ENCODE results near the gene KCNH1.

The KCNH1 gene

DNA sequence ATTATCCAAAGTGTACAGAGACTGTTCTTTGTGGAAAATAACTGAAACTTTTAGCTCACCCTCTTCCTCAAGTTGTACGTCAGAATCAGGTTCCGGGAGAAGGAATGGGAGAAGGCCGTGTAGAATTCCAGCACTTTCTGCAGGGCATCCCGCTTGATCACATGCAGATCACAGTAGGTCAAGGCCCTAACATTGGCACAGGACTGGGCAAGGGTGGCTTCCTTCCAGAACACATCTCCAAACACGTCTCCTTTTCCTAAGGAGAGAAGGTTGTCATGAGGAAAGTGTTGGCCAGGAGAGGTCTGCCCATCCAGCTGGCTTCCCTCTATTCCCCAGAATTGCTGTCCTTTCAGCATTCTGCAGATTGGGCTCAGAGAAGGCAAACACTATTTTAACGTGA is 358.7 kb downstream of the KCNH1 start:
- no peak overlapping the region for H3K4me2 ChIP-seq
- no peak overlapping the region for H3K4me3 ChIP-seq
- no peaks in the 10 kb centered on the region for H3K36me3 ChIP-seq
- no peak overlapping the region for H3K27ac ChIP-seq
- no peaks in the 10 kb centered on the region; a peak in 1 of 22 replicates for H4K20me1 ChIP-seq
- peaks cover 9 to 15% (median 11%) of the 10 kb centered on the region in 10 experiments; a peak in 17 of 20 replicates for H3K4me1 ChIP-seq
- no peak for TF ChIP-seq Cebpa-rat (IDR thresholded peaks at IDR 0.05)
- H3K27me3 ChIP-seq = no peaks in the 10 kb centered on the region
- no peaks in the 10 kb centered on the region for H3K9me3 ChIP-seq (replicated peaks in 1 of 11)
- H3K9ac ChIP-seq = no peak overlapping the region

DNA sequence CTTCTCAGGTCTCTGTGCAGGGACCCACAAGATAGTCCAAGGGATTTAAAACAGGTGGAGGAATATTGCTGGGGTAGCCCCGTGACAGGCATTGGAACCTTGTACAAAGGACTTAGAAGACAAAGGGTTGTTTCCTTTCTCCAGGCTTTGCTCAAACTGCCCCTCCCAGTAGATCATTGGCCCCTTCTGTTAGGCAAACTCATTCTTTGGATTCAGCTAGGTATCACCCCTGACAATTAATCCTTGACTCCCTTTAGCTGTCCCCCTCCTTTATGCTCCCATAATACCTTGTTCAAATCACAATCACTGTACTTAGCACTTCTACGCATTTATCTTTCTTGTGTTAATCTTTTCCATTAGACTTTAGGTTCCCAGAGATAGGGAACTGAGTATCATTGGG is 360.5 kb downstream of the KCNH1 start:
- no peak overlapping the region for H3K27ac ChIP-seq
- H3K4me1 ChIP-seq = peaks cover 9 to 15% (median 12%) of the 10 kb centered on the region in 10 experiments; a peak in 17 of 20 replicates
- no peaks in the 10 kb centered on the region for H3K27me3 ChIP-seq

DNA sequence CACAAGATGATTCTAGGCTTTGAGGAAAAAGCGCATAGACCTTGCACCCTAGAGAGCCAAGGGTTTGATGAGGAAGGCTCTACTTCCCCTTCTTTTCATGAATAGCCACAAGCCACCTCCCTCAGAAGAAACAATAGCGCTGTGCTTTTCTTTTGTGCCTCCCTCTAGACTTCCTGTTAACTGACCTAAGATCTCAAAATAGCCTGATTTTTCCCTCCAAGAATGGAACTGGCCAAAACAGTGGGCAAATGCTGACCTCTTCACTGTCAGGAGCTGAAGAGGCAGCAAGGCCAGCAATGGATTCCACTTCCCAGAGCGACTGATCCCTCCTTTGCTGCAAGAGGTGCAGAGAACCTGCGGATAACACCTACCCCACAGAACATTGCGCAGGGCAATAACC is 362.8 kb downstream of the KCNH1 start:
- H4K20me1 ChIP-seq = no peaks in the 10 kb centered on the region; a peak in 1 of 22 replicates
- H3K9me3 ChIP-seq (replicated peaks in 1 of 11) = no peaks in the 10 kb centered on the region
- no peak overlapping the region for H3K27ac ChIP-seq
- H3K4me3 ChIP-seq = no peak overlapping the region
- no peak overlapping the region for H3K9ac ChIP-seq
- H3K27me3 ChIP-seq = no peaks in the 10 kb centered on the region
- H3K4me2 ChIP-seq = peak overlapping the region; percentile 22 to 65 (median 50); a peak in 21 of 22 replicates
- no peaks in the 10 kb centered on the region for H3K36me3 ChIP-seq
- TF ChIP-seq Cebpa-rat (IDR thresholded peaks at IDR 0.05) = no peak
- peaks cover 9 to 15% (median 12%) of the 10 kb centered on the region in 10 experiments; a peak in 17 of 20 replicates for H3K4me1 ChIP-seq

More for the DNA sequence above, 360.5 kb downstream of the KCNH1 start:
- Histone ChIP-seq H3K36me3 (no peaks in the 10 kb centered on the region), H3K9ac (no peak overlapping the region), H3K9me3 (replicated peaks in 1 of 11) (no peaks in the 10 kb centered on the region), H3K4me2 (no peak overlapping the region), H3K4me3 (no peak overlapping the region), H4K20me1 (no peaks in the 10 kb centered on the region; a peak in 1 of 22 replicates)
- TF ChIP-seq Cebpa-rat (IDR thresholded peaks at IDR 0.05) = no peak

DNA sequence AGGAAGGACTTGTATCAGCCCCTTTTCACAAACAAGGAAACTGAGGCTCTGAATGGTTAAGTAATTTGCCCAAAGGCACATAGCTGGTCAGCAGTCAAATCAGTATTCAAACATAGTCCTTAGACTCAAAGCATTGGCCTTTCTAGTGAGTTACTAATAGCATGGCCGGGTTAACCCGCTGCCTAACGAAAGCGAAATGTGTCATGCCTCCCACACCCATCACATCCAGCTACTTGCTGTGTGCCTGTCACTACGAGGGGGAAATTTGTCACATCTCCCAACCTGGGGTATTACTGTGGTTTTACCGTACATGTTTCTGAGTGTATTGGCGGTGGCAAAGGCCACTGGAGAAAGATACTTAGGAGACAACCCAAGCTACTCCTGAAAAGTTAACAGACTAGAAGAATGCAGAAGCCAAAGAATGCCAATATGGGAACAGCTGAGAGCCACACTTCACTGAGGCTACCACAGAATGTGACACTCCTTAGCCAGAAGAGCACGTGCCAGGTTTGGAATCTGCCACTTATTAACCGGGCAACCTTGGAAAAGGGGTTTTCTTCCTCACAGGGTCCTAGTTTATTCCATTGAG is 363.5 kb downstream of the KCNH1 start:
- H3K27ac ChIP-seq = no peak overlapping the region
- H4K20me1 ChIP-seq = no peaks in the 10 kb centered on the region; a peak in 1 of 22 replicates
- H3K4me3 ChIP-seq = no peak overlapping the region
- no peaks in the 10 kb centered on the region for H3K27me3 ChIP-seq
- peaks cover 9 to 15% (median 12%) of the 10 kb centered on the region in 10 experiments; a peak in 17 of 20 replicates for H3K4me1 ChIP-seq
- no peak overlapping the region for H3K9ac ChIP-seq
- TF ChIP-seq Cebpa-rat (IDR thresholded peaks at IDR 0.05) = no peak
- H3K36me3 ChIP-seq = no peaks in the 10 kb centered on the region
- no peaks in the 10 kb centered on the region for H3K9me3 ChIP-seq (replicated peaks in 1 of 11)
- peak overlapping the region in 10 of 11 experiments; percentile 22 to 65 (median 50); a peak in 18 of 22 replicates for H3K4me2 ChIP-seq

DNA sequence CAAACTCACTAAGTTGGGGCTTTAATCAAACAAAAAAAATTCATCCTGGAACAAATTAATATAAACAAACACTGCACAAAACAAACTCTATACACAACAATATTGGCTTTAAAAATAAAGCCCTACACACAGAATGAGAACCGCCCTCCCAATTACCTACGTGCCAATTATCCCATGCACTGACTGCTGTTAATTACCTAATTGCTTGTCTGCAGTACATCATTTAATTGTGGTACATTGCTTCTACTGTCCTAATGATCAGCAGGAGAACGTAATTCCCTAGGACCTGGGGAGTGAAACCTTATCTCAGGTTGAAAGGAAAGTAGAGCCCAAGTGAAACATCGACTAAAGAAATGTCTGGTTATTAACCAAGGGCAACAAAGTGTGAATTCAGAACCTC is 364.5 kb downstream of the KCNH1 start:
- H3K27me3 ChIP-seq = no peaks in the 10 kb centered on the region
- no peak overlapping the region for H3K9ac ChIP-seq
- no peak for TF ChIP-seq Cebpa-rat (IDR thresholded peaks at IDR 0.05)
- no peaks in the 10 kb centered on the region for H4K20me1 ChIP-seq
- H3K4me2 ChIP-seq = no peak overlapping the region
- peaks cover 9 to 15% (median 12%) of the 10 kb centered on the region in 10 experiments; a peak in 17 of 20 replicates for H3K4me1 ChIP-seq
- H3K9me3 ChIP-seq (replicated peaks in 1 of 11) = no peaks in the 10 kb centered on the region
- no peak overlapping the region for H3K4me3 ChIP-seq
- H3K27ac ChIP-seq = no peak overlapping the region
- no peaks in the 10 kb centered on the region for H3K36me3 ChIP-seq

DNA sequence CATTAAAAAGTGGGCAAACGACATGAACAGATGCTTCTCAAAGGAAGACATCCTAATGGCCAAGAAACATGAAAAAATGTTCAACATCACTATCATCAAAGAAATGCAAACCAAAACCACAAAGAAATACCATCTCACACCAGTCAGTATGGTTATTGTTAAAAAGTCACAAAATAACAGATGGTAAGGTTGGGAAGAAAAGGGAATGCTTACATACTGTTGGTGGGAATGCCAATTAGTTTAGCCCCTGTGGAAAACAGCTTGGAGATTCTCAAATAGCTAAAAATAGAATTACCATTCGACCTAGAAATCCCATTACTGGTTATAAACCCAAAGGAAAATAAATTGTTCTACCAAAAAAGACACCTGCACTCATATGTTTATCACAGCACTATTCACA is 369.4 kb downstream of the KCNH1 start:
- Histone ChIP-seq H3K36me3 (no peaks in the 10 kb centered on the region), H3K9me3 (replicated peaks in 1 of 11) (peaks cover 0 to 11% (median 5%) of the 10 kb centered on the region in 11 experiments; a peak in 6 of 22 replicates), H3K4me1 (no peaks in the 10 kb centered on the region), H3K4me3 (no peak overlapping the region), H4K20me1 (no peaks in the 10 kb centered on the region), H3K9ac (no peak overlapping the region), H3K27ac (no peak overlapping the region), H3K27me3 (no peaks in the 10 kb centered on the region), H3K4me2 (no peak overlapping the region)
- no peak for TF ChIP-seq Cebpa-rat (IDR thresholded peaks at IDR 0.05)

DNA sequence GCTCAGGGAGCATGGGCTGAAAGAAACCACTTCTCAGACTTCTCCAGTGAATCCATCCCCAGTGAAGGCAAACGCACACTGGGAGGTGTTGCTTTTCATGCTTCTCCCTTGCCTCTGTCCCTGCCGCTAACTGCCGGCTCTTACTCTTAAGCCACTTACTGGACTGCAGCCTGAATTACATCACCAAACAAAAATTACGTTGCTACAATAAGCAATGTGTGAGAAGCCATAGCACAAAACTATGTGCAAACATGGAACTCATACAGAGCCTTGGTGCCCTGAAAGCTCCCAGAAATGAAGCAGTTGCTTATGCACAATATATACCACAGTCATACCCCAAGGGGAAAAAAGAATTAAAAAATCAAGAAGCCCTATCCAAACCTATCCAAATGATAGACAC is 375.2 kb downstream of the KCNH1 start:
- no peak overlapping the region for H3K4me2 ChIP-seq
- no peak for TF ChIP-seq Cebpa-rat (IDR thresholded peaks at IDR 0.05)
- no peaks in the 10 kb centered on the region for H3K27me3 ChIP-seq
- no peaks in the 10 kb centered on the region for H3K36me3 ChIP-seq
- H3K4me1 ChIP-seq = no peaks in the 10 kb centered on the region
- H3K27ac ChIP-seq = no peak overlapping the region
- no peak overlapping the region for H3K9ac ChIP-seq
- peaks cover 0 to 11% (median 5%) of the 10 kb centered on the region in 11 experiments; a peak in 6 of 22 replicates for H3K9me3 ChIP-seq (replicated peaks in 1 of 11)
- no peak overlapping the region for H3K4me3 ChIP-seq
- no peaks in the 10 kb centered on the region; a peak in 1 of 22 replicates for H4K20me1 ChIP-seq

DNA sequence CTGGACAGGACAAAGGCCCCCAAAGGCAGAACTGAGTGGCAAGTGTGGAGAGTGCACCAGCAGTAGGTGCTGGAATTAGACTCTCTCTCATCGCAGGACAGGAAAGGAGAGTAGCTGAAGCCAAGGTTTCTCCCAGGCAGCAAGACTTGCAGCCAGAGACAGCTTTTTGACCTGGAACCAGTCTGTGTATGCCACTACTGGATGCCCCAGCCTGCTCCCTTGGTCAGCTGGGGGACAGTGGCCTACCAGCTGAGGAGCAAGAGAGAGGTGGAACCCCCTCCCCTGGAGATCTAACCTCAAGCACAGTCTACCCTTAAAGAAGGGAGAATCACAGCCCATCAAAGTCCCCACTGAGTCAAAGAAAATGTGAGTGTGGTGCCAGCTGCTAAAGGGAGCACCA is 375.7 kb downstream of the KCNH1 start:
- Histone ChIP-seq H4K20me1 (no peaks in the 10 kb centered on the region; a peak in 1 of 22 replicates), H3K4me2 (no peak overlapping the region), H3K27me3 (no peaks in the 10 kb centered on the region), H3K27ac (no peak overlapping the region), H3K9me3 (replicated peaks in 1 of 11) (peaks cover 0 to 11% (median 5%) of the 10 kb centered on the region in 11 experiments; a peak in 6 of 22 replicates), H3K4me1 (no peaks in the 10 kb centered on the region), H3K36me3 (no peaks in the 10 kb centered on the region), H3K9ac (no peak overlapping the region), H3K4me3 (no peak overlapping the region)
- no peak for TF ChIP-seq Cebpa-rat (IDR thresholded peaks at IDR 0.05)

DNA sequence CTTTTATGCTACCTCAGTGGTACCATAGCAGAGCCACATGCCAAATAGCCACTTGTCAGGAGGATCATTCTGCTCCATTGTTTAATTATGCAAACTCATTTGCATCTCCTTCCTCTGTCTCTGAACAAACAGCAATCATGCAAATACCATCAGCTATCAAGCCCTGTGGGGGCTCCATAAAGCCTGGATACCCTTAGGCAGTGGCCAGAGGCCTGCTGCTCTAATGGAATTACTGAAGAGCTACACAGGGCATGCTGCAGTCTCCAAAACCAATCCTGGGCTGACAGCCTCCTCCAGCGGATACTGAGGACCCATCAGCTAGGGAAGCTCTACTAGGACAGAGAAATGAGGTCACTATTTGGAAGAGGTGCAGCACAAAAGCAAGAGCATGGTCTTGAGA is 376.3 kb downstream of the KCNH1 start:
- no peak overlapping the region for H3K4me2 ChIP-seq
- no peak for TF ChIP-seq Cebpa-rat (IDR thresholded peaks at IDR 0.05)

More for the DNA sequence above, 376.3 kb downstream of the KCNH1 start:
- Histone ChIP-seq H4K20me1 (no peaks in the 10 kb centered on the region; a peak in 1 of 22 replicates), H3K9me3 (replicated peaks in 1 of 11) (peaks cover 0 to 11% (median 5%) of the 10 kb centered on the region in 11 experiments; a peak in 6 of 22 replicates), H3K36me3 (no peaks in the 10 kb centered on the region), H3K27me3 (no peaks in the 10 kb centered on the region), H3K4me3 (no peak overlapping the region), H3K27ac (no peak overlapping the region), H3K4me1 (no peaks in the 10 kb centered on the region), H3K9ac (no peak overlapping the region)
